Adrenal gland (tissue), 12 donors: ENCODE data around the gene FZR1. TPM values are rescaled to one million over a fixed set of nuclear protein-coding genes. Genes with fewer than 3 reads are reported as not detected.

Source experiments
- DNase-seq, 7 donors: peaks; one replicate each; pipeline ENCODE4 v3.0.0-alpha.2; 2019 to 2020
- H3K27ac ChIP-seq, 5 donors: fragments of 200-600 bp; sonication (generic) in 4 of 5; 1 replicate in 3 of 5; 2 replicates in 2 of 5; pipeline versions ENCODE4 v1.5.1 to v1.8.0; 2016 to 2020; ENCODE audit warnings: mild to moderate bottlenecking in 1 of 5
- H3K27me3 ChIP-seq: fragments of 200-600 bp; 2 replicates; pipeline ENCODE4 v1.8.0; 2021
- H3K36me3 ChIP-seq, 2 donors: fragments of 200-600 bp; replicated peaks in 1 of 2; 1 replicate in 1 of 2; 2 replicates in 1 of 2; pipeline versions ENCODE4 v1.5.1 to v1.8.0; 2018 to 2022
- H3K4me1 ChIP-seq, 2 donors: fragments of 200-600 bp; replicated peaks in 1 of 2; 1 replicate in 1 of 2; 2 replicates in 1 of 2; pipeline versions ENCODE4 v1.5.1 to v1.8.0; 2018 to 2021
- H3K4me3 ChIP-seq, 4 donors: fragments of 200-600 bp; sonication (generic) in 3 of 4; one replicate each; pipeline ENCODE4 v1.5.1; 2016 to 2018
- H3K9me3 ChIP-seq, 3 donors: fragments of 200-600 bp; sonication (generic) in 1 of 3; replicated peaks in 1 of 3; 1 replicate in 2 of 3; 2 replicates in 1 of 3; pipeline versions ENCODE4 v1.5.1 to v1.8.0; 2016 to 2021
- CTCF ChIP-seq, 6 experiments: fragments of 450-650 bp in 4 of 6; fragments of 200-600 bp in 2 of 6; sonication (generic) in 1 of 6; IDR thresholded peaks; 1 replicate in 5 of 6; 2 replicates in 1 of 6; pipeline versions ENCODE4 v1.5.1 to v1.8.0; 2016 to 2021; ENCODE audit warnings: antibody characterized with exemption in 6 of 6, mild to moderate bottlenecking in 2 of 6, moderate library complexity in 1 of 6
- POLR2A ChIP-seq, 2 donors: fragments of 450-650 bp; IDR thresholded peaks; one replicate each; pipeline ENCODE4 v1.6.1; 2017; ENCODE audit warnings: antibody characterized with exemption in 2 of 2, mild to moderate bottlenecking in 2 of 2, moderate library complexity in 1 of 2
- WGBS, 4 donors: extraction: QIAGEN DNeasy Blood & Tissue Kit in 2 of 4; methylation state at CpG; one replicate each; pipeline versions ENCODE4 v1.1.5 to v1.1.7; 2013 to 2017; 5-methylcytosine and 5-hydroxymethylcytosine counted together
- intact Hi-C, 2 donors: fragments of 100-400 bp; cut with DNase I; formaldehyde crosslinking; loops; one replicate each; pipeline versions ENCODE4 v1.14.1 to v1.15.0; 2022 to 2023
- polyA plus RNA-seq, 3 donors: library from polyadenylated mRNA; stranded (reverse); fragments of 200-250 nt in 2 of 3; fragments of 350-450 nt in 1 of 3; fragmentation: Illumina TruSeq in 1 of 3; extraction: RNeasy Lipid Tissue Mini Kit (QIAGEN cat#74804) in 1 of 3; gene quantifications; one replicate each; pipeline ENCODE4 v1.2.3, GENCODE V29; 2013 to 2014
- total RNA-seq, 9 donors: library from RNA; depleted of rRNA in 4 of 9; stranded (reverse); fragments of >200 nt in 4 of 9; fragments of 120-200 nt in 1 of 9; fragmentation: NEBNext Ultra II Directional in 1 of 9; extraction: Animal tissue kit (Norgen Biotek cat#: 25700) in 1 of 9; gene quantifications; one replicate each; pipeline versions ENCODE4 v1.1.0 to v1.2.4, GENCODE V29; 2013 to 2023
- donor health status: healthy with polysubstance abuse.
- donor health status: Bipolar disorder and iron deficiency.
- donor health status: DM: yes; HTN: yes; CAD: no.
- donor health status: DM: no; HTN: no; CAD: no.
- donor health status: DM: no; HTN: no; CAD: no.
- donor health status: DM: yes; HTN: yes; CAD: no.

Gene FZR1
- total and polyA plus RNA-seq, 12 donors, result 17.9 to 85.0 (median 38.0) TPM

DNA sequence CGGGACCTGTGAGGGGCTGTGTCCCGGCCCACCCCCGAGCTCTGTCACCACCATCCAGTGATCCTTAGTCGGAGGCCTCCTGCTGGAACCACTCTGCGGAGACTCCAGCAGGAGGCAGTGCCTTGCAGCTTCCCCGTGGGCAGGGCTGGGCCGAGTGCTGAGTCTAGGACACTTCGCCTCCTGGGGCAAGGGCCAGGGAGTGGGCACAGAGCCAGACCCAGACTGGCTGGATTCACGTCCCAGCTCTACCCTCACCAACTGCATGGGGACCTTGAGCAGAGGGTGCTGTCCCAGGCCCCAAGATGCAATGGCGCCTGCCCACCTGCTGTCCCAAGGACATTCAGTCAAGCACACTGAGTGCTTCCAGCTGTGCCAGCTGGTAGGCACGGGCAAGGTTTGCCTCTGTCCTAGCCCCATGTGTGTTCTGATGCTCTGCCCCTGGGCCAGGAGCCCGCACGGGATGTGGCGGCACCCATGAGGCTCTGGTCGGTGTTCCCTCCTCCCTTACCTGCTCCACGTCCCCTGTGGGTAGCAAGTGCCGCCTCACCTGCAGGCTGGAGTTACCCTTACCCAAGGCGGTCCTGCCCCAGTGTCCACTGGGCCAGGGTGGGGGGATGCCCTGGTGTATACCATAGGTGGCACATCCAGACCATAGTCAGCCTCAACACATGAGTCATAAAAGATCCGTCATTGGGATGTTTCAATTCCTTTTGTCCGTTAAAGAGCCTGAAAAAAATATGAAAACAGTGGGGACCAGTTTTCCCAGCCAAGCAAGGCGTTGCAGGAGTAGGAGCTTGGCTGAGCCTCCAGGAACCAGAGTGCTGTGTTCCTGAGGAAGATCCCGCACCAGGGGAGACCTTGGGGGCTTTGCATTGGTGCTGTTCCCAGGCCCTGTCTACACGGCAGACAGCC lies 7.4 kb downstream of the FZR1 start:
- peaks cover 0 to 14% of the 10 kb centered on the region in 2 donors for H3K36me3 ChIP-seq
- 54 to 66% (median 60%) methylated on average over 12 to 23 of the region's 23 CpGs for WGBS, 4 donors
- H3K9me3 ChIP-seq, result no peaks in the 10 kb centered on the region
- TF ChIP-seq POLR2A (IDR thresholded peaks at IDR 0.05) (no peak), CTCF (IDR thresholded peaks at IDR 0.05) (peak in 5 of 6 experiments; percentile 9 to 38 (median 32))
- DNase-seq, result peak; percentile 79 to 91 (median 88)
- peaks cover 38 to 56% of the 10 kb centered on the region in 2 donors for H3K4me1 ChIP-seq
- intact Hi-C loops, result no loop called here
- peak overlapping the region; percentile 0 to 75 (median 38) for H3K27ac ChIP-seq
- H3K4me3 ChIP-seq, result no peak overlapping the region
- no peaks in the 10 kb centered on the region for H3K27me3 ChIP-seq

DNA sequence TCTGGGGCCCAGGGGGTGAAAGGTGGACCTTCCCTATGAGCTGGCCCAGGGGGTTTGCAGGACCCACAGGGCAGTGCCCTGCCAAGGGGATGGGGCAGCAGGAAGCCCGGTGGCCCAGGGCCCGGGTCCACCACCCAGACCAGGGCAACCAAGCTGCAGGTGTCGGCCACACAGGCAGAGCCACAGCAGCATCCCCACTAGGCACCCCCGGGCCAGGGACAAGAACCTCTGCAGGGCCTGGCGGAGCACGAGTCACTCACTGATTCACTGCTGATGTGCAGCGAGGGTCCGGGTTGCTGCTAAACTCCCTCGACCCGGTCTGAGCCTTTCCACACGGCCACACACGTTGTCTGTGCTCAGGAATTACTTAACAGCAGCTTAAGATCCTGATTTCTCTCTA lies 8.8 kb downstream of the FZR1 start:
- intact Hi-C loops, result no loop called here
- DNase-seq, result no peak
- WGBS, 4 donors, result 80 to 91% (median 83%) methylated on average over 2 to 12 of the region's 12 CpGs
- Histone ChIP-seq H3K27ac (no peak overlapping the region), H3K9me3 (no peaks in the 10 kb centered on the region), H3K36me3 (peaks cover 0 to 10% of the 10 kb centered on the region in 2 donors), H3K4me1 (peaks cover 33 to 45% of the 10 kb centered on the region in 2 donors), H3K27me3 (no peaks in the 10 kb centered on the region), H3K4me3 (no peak overlapping the region)
- TF ChIP-seq CTCF (IDR thresholded peaks at IDR 0.05), result no peak
- TF ChIP-seq POLR2A (IDR thresholded peaks at IDR 0.05), result no peak

GRCh38 chr19:3515891-3516422 lies 9.8 kb downstream of the FZR1 start:
- no peaks in the 10 kb centered on the region for H3K9me3 ChIP-seq
- H3K4me3 ChIP-seq, result no peak overlapping the region
- WGBS, 4 donors, result 79 to 83% (median 80%) methylated on average over 8 to 15 of the region's 15 CpGs
- H3K36me3 ChIP-seq, result peaks cover 0 to under 1% of the 10 kb centered on the region in 2 donors
- no peak for DNase-seq
- peaks cover 33 to 42% of the 10 kb centered on the region in 2 donors for H3K4me1 ChIP-seq
- no peak overlapping the region for H3K27ac ChIP-seq
- no peak for TF ChIP-seq POLR2A (IDR thresholded peaks at IDR 0.05)
- no peak for TF ChIP-seq CTCF (IDR thresholded peaks at IDR 0.05)
- intact Hi-C loops, result no loop called here
- no peaks in the 10 kb centered on the region for H3K27me3 ChIP-seq

GRCh38 chr19:3516675-3517207 lies 10.6 kb downstream of the FZR1 start:
- no peak for TF ChIP-seq POLR2A (IDR thresholded peaks at IDR 0.05)
- TF ChIP-seq CTCF (IDR thresholded peaks at IDR 0.05), result no peak
- peak overlapping the region in 2 of 5 donors; percentile 20 to 72 for H3K27ac ChIP-seq
- H3K9me3 ChIP-seq, result no peaks in the 10 kb centered on the region
- no peaks in the 10 kb centered on the region for H3K27me3 ChIP-seq
- peak in 2 of 7 donors; percentile 24 to 25 for DNase-seq
- H3K4me3 ChIP-seq, result no peak overlapping the region
- intact Hi-C loops, result no loop called here
- 55 to 76% (median 72%) methylated on average over 5 to 15 of the region's 15 CpGs for WGBS, 4 donors
- no peaks in the 10 kb centered on the region for H3K36me3 ChIP-seq
- peaks cover 25 to 43% of the 10 kb centered on the region in 2 donors for H3K4me1 ChIP-seq
